ENCODE data around the gene TPR.

- no peak for TF ChIP-seq USF2 (IDR thresholded peaks at IDR 0.05; ENCODE audit: borderline replicate concordance, low read depth, low read length)
- no peak for TF ChIP-seq CTCF (IDR thresholded peaks at IDR 0.05)
Observed at GRCh38 chr1:186374303-186375151, 526 bp downstream of the TPR start.
